LNCaP clone FGC (cell line): ENCODE measurements around the gene FOXL3.
A peak's percentile ranks its signal among the peaks of the same experiment; 100 is the strongest.

ENCODE experiments used
- DNase-seq: peaks from one replicate; pipeline ENCODE4 v3.0.0-alpha.2; 2011; ENCODE audit warnings: low read depth
- H3K4me3 ChIP-seq: 2 replicates; pipeline ENCODE4 v1.5.1; 2011; ENCODE audit warnings: mild to moderate bottlenecking, low read depth, low read length, control low read depth
- TF ChIP-seq, protein P1 (sequence below): IDR thresholded peaks from 2 replicates; pipeline ENCODE4 v1.5.1; 2012; ENCODE audit warnings: mild to moderate bottlenecking; ENCODE audit not compliant: control insufficient read depth, insufficient read depth; ENCODE audit errors: extremely low read depth

Gene FOXL3

DNA sequence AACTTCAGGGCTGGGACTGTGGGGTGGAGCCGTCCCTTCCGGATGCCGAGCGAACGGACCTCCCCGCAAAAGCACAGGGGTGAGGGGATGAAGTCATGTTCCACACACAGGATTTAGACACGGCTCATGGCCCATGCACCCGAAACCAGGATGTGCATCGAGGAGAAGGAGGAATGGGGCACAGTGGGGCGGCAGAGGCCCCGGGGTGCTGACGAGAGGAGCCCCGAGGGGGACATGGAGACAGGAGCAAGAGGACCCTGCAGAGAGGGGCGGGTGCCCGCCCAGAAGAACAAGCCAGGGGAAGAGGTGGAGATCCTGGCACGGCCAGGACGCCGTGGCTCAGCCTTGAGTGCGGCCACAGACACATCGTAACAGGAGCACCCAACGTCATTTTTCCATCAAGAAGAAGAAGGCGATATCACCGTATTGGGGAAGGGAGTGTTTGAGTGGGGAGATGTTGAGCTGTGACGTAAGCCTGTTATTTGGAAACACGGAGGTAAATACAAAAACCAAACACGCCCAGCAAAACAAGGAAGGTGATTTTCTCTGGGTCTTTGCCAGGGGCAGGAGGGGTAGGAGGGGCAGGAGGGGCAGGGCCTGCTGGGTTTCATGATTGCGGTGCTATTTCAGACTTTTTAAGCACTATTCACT, 25.3 kb upstream of the FOXL3 start:
- no peak for DNase-seq
- TF ChIP-seq, protein P1, sequence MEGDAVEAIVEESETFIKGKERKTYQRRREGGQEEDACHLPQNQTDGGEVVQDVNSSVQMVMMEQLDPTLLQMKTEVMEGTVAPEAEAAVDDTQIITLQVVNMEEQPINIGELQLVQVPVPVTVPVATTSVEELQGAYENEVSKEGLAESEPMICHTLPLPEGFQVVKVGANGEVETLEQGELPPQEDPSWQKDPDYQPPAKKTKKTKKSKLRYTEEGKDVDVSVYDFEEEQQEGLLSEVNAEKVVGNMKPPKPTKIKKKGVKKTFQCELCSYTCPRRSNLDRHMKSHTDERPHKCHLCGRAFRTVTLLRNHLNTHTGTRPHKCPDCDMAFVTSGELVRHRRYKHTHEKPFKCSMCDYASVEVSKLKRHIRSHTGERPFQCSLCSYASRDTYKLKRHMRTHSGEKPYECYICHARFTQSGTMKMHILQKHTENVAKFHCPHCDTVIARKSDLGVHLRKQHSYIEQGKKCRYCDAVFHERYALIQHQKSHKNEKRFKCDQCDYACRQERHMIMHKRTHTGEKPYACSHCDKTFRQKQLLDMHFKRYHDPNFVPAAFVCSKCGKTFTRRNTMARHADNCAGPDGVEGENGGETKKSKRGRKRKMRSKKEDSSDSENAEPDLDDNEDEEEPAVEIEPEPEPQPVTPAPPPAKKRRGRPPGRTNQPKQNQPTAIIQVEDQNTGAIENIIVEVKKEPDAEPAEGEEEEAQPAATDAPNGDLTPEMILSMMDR, result no peak
- H3K4me3 ChIP-seq, result no peak overlapping the region

DNA sequence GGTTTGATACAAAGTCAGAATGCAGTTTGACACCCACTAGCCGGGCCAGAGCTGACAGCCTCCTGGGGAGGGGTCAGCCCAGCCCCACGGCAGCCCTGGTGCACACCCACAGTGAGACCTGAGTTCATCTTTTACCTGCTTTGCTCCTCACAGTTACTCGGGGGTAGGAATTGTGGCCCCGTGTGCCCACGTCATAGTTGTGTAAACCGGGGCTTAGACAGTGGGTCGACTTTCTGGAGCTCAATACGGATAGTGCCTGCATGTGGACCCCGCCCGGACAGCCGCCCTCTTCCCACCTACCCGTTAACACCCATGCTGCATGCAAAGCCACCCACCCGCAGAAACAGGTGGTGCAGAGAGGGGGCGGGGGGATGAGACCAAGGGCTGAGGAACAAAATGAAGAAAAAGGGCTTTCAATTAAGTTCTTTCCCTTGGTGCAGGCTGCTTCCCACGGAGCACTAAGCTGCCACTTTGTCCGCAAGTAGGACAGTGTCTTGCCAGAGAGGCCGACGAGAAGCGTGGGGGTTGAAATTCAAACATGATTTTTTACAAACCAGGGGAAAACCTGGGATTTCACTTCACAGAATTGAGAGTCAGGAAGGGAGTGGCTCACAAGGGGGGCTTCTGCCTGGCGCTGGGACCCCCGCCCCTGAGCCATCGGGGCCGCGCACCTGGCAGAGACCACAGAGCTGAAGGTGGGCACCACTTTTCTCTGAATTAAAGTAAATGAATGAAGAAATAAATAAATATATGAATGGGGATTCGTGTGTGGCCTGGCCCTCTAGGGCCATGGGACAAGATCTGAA, 24.6 kb upstream of the FOXL3 start:
- TF ChIP-seq, protein P1, result no peak
- DNase-seq, result no peak
- H3K4me3 ChIP-seq, result no peak overlapping the region

DNA sequence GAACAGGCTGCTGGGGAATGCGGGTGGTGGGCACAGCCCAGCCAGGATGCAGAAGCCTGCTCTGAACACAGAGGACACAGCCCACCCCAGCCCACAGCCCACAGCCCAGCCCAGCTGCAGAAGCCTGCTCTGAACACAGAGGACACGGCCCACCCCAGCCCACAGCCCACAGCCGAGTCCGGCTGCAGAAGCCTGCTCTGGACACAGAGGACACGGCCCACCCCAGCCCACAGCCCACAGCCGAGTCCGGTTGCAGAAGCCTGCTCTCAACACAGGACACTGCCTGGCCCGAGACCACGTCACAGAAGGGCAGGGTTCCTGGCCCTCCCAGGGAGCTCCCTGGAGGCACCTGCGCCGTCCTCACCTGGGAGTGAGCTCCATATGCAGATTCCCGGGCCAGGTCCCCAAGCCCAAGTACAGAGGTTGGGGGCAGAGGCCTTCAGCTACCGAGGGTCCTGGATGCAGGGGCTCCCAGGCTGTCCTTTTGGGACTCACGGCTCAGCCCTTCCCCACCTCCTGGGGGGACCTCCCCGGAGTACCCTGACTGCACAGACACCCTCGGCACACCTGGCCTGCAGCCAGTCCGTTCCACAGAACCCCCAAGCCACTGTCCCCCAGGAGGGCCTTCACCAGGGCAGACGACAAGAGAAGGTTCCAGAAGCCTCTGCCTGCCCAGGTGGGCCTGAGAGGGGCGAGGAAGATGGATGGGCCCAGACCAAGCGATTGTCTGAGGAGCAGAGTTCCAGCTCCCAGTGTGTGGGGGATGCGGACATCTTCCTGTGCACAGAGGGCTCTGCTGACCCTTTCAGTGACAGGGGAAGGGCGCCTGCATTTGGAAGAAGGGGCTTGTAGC, 23.7 kb upstream of the FOXL3 start:
- H3K4me3 ChIP-seq, result no peak overlapping the region
- DNase-seq, result no peak
- TF ChIP-seq, protein P1, result no peak

DNA sequence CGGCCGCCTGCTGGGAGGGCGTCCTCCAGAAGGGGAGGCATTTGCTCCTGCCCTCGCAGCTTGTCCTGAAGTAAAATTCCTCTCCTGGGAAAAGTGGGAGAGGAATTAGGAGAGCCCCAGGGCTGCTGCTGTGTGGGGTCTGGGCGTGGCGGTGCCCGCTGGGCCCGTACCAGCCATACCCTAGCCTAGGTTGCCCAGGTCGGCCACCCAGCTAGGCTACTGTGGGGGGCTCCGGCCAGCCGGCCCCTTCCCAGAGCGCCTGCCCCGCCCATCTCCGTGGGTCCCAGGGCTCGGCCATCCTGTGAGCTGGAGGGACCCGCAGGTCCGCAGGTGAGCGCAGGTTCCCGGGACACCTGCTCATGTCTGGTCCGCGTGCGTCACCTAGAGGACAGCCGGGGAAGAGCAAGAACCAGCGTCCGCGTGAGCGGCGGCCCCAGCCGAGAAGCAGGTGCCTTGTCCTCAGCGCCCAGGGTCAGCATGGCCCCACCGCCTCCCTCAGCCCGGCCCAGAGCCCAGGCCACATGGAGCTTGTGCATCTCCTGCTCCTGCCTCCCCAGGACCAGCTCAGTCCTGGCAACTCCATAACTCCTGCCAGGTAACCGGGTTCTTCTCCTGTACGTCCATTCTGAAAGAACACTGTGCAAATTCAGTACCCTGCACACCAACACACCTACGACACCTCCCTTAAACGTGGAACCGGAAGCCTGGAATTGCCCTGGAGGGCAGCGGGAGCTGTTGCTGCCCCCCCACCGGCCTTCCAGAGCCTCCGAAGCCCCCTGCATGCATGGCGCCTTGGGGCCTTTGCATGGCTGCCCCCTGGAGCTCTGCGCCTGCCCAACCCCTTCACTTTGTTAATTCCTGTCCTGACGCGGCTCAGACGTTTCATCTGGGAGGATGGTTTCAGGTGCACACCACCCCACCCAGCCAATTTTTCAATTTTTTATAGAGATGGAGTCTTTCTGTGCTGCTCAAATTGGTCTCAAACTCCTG, 22.8 kb upstream of the FOXL3 start:
- peak; percentile 15 for DNase-seq

DNA sequence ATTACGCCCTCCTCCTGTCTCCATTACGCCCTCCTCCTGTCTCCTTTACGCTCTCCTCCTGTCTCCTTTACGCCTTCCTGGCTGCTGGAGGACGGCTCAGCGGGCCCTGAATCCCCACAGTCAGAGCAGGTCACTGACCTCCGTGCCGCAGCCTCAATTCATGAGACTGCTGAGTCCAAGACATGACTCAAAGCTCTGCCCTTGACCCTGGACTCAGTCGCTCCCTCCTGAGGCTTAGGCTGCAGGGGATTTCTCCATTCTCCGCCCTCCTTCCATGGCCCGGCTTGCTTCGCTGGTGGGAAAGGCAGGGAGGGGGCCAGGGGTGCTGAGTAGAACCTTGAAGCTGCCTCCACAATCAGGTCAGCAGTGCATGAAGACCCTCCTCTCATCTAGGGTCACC, 21.0 kb upstream of the FOXL3 start:
- TF ChIP-seq, protein P1, result no peak
- no peak overlapping the region for H3K4me3 ChIP-seq
- no peak for DNase-seq

More for the DNA sequence above, 22.8 kb upstream of the FOXL3 start:
- no peak overlapping the region for H3K4me3 ChIP-seq
- TF ChIP-seq, protein P1, result peak; percentile 98

DNA sequence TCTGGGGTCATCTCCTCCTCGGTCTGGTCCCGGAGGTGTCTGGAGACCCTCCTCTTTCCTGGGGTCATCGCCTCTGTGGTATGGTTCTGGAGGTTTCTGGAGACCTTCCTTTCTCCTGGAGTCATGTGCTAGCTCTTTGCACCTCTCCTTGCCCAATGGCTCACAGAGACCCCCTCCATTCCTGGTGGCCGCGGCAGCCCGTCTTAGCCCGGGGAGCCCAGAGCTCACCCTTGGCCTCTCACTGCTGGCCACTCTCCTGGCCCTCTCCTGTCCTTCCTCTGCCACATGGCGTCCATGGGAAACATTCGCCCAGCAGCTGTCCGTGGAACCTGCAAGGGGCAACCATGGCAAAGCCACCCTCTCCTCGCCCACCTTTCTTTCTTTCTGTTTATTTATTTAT, 20.2 kb upstream of the FOXL3 start:
- TF ChIP-seq, protein P1, result no peak
- no peak for DNase-seq
- no peak overlapping the region for H3K4me3 ChIP-seq
